ENCODE measurements around the gene MAB21L2.
"Not testable (repeated sequence)": the region's sequence is repeated elsewhere in the genome, so short reads cannot be mapped to it uniquely, and the experiment has no call there.

The MAB21L2 gene

DNA sequence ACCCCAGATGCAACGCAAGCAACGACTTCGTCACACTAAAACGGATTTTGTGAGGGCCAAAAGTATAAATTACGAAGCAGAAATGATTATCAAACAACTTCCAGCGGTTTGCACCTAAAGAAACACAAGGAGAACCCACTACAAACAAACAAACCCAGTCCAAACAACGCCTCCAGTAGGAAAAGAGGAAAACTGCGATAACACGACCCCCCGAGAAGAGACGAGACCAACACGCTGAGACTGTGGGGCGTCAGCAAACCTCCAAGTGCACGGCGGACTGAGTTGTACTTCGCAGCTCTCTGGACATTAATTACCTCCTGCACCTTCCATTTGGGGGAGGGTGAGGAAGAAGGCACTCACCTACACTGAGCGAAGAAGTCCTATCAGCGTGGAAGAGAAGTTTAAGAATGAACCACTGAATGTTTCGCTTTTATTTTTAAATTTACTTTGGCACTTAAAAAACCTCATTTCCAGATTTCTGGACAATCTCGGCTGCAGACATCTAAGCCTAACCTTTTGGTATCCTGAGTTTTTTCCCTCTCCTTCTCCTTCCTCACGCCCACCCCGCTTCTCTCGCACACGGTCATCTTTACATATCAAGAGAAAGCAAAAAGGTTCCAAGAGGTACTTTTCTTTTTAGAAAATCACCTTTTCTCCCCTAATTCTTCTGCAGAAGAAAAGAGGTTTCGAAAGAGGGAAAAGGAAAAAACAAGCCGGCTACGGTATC is at the start of gene MAB21L2:
MAB21L2 (plus strand) TSS at position 6 of the 727 bp plus-strand sequence. CDS start 879 bp downstream, outside the sequence.
- ATAC-seq, result no peak

GRCh38 chr4:150533673-150534072 is 48.3 kb upstream of the MAB21L2 start:
- ATAC-seq, result no peak

DNA sequence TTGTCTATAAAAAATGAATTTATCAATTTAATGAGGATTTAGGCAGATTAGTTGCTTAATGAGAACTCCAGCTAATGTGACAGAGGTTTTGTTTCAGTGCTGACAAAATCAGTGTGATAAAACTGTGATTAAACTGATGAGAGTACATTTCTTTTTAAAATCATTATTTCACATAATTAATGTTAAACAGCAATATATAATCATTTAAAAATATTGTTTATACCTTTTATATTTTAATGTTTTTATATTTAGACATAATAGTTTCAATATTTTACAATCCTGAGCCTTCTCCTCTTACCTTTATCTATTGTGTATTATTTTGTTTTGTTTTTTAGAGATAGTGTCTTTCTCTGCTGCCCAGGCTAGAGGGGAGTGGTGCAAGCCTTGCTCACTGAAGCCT is 47.1 kb upstream of the MAB21L2 start:
- no peak for ATAC-seq

DNA sequence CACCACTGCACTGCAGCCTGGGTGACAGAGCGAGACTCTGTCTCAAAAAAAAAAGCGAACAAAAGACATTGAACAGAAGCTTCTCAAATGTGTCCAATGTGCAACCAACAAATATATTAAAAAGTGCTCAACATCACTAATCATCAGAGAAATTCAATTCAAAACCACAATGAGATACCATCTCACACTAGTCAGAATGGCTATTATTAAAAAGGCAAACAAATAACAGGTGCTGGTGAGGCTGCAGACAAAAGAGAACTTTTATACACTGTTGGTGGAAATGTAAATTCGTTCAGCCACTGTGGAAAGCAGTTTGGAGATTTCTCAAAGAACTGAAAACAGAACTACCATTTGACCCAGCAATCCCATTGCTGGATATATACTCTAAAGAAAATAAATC is 44.0 kb upstream of the MAB21L2 start:
- not testable (repeated sequence) for ATAC-seq

- no peak for ATAC-seq
These were observed 41.4 kb upstream of the MAB21L2 start for GRCh38 chr4:150540536-150540935.

DNA sequence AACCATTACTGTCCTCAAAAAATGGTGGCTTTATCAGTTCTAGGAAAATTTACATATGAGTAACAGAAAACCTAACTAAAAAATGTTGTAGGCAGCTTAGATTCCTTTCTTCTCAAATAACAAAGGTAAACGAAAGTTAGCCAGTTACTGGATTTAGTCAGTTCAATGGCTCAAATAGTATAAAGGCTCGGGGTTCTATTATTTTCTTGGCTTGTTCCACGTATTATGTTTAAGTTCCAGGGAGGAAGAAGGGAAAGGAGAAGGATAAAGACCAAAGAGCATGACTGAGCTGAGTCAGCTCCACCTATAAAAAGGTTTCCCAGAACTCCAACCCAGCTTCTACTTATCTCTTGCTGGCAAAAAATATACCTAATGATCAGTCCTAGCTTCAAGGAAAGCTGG is 41.0 kb upstream of the MAB21L2 start:
- ATAC-seq, result no peak

DNA sequence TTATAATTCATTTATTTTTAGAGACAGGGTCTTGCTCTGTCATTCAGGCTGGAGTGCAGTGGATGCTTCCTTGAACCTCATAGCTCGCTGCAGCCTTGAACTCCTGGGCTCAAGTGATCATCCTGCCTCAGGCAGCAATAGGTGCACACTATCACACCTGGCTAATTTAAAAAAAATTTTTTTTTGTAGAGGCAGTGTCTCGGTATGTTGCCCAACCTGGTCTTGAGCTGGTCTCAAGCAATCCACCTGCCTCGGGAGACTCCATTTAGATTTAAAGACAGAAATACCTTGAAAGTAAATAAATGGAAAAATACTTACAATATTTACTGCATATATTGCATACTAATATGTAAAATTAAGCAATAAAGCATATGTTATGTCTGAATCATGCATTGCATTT is 40.3 kb upstream of the MAB21L2 start:
- ATAC-seq, result no peak

DNA sequence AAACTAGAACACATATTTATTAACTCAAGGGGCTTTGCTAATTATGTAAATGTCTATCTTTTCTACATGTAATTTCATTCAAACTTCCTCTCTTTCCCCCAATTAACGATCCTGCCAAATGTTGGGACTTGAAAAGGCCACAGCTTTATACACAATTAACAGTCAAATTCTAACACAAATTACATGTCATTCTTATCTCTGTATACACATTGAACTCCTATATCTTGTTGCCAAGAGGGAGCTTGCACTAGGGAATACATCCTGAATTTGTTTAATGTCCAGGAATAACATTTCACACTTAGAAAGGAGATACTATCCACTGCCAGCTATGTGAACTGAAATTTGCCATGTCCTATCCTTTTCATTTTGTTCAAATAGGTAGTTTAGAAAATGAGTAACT is 38.9 kb upstream of the MAB21L2 start:
- no peak for ATAC-seq

DNA sequence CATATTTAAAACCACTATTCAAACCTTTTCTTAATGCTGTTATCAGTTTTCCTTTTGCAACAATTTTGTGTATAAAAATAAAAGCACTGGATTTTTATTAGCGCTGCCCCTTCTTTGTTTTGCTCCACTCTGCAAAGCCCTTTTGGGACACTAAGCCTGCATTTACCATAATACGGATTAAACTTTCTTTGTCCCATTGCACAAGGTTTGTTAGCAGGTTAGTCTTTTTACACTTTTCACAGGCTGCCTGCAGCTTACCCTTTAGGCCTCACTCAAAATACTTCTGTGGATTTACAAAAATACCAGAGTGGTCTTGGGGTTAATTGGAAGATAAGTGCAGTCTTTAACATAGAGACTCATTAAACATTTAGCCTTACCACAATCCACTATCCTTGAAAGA is 35.7 kb upstream of the MAB21L2 start:
- no peak for ATAC-seq

- ATAC-seq, result no peak
These were observed 34.7 kb upstream of the MAB21L2 start for GRCh38 chr4:150547154-150547838.

GRCh38 chr4:150557811-150558210 is 24.1 kb upstream of the MAB21L2 start:
- not testable (repeated sequence) for ATAC-seq

DNA sequence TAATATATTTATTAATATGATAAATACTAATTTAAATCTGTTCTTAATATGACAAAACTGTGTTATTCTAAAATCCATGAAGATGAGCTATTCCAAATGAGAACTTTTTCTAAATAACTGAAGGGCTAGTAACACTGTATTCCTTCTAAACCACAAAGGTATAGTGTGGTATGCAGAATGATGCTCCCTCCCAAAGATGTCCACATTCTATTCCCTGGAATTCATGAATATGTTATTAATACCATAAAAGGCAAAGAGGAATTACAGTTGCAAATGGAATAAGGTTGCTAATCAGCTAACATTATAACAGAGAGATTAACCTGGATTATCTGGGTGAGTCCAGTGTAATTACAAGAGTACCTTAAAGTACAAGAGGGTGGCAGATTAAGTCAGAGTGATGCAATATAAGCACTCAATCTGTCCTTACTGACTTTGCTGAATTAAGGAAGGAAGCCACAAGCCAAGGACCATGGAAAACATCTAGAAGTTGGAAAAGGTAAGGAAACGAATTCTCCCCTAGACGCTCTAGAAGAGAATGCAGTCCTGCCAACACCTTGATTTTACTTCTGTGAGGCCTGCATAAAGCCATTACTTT is 20.7 kb upstream of the MAB21L2 start:
- no peak for ATAC-seq

DNA sequence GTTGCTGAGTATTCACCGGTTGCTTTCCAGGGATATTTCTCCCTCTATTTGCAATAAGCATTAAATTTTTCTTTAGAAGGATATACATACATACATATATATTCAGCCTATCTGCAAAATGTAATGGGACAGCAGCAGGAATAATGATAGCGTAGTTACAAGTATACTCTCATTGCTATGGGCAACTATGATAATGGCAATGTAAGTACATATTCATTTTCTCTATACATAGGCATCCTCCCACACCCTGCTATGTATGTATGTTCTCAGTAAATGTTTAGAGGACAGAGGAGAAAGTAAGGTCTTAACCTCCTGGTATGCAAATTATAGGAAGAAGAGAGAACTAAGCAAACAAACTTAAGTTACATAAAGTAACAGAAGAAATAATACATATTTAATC is 19.7 kb upstream of the MAB21L2 start:
- ATAC-seq, result no peak

- no peak for ATAC-seq
These were observed 19.2 kb upstream of the MAB21L2 start for GRCh38 chr4:150562751-150563150.

GRCh38 chr4:150564967-150565366 is 17.0 kb upstream of the MAB21L2 start:
- not testable (repeated sequence) for ATAC-seq

GRCh38 chr4:150567070-150567469 is 14.9 kb upstream of the MAB21L2 start:
- ATAC-seq, result no peak

GRCh38 chr4:150569384-150569987 is 12.5 kb upstream of the MAB21L2 start:
- ATAC-seq, result no peak

DNA sequence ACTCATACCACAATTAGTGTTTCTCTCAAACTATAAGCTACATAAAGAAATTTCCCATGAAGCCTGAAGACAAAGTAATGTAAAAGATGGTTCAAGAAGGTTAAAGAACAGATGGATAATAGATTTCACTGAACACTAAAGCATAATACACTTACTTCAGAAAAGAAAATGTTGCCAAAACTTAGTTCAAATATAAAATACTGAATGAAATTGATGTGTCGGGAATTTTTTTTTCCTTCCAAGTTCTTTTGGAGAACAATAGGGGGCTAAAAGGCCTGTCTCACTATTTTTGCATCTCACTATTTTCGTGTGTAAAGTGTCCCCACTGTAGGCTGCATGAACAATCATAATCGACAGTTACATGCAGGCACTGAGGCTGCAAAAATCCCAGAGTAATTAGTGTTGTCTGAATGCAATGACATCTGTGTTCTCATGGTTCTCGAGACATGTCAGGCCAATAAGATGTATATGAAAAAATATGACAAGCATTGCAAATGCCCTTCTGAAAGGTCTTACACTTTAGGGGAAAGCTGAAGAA is 11.9 kb upstream of the MAB21L2 start:
- no peak for ATAC-seq

- ATAC-seq, result no peak
These were observed 11.1 kb upstream of the MAB21L2 start for GRCh38 chr4:150570862-150571261.

DNA sequence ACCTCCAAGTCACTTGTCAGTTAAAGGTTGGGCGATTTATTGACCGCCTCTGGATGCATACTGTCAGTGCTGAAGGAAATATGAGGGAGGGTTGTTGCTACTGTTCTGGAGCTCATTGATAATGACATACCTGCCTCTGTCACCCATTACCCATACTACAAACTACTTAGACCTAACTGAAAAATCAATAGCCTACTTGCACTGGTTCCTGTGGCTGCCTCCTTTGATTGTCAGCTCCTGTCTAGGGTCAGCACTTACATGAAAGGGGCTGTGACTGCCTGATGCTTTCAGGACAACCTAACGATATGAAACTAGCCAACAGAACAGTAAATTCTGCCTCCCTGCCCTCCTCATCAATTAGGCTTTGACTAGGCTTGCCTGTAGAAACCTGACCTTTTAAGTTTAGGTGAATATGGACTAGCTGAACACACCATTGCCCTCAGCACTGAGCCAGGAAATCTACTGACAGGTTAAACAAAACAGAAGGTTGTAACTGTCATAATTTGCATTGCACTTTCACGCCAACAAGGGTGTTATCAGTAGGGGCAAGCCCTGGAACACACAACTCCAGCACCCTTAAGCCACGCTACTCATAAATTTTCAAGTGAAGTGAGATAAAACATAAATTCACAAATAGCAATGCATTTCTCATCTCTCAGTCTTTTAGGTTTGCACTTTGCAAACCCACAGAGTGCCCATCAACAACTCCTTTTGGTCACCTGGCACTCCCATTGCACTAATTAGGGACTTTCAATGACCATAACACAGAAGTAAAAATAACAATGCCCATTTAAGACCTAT is 9.0 kb upstream of the MAB21L2 start:
- no peak for ATAC-seq

DNA sequence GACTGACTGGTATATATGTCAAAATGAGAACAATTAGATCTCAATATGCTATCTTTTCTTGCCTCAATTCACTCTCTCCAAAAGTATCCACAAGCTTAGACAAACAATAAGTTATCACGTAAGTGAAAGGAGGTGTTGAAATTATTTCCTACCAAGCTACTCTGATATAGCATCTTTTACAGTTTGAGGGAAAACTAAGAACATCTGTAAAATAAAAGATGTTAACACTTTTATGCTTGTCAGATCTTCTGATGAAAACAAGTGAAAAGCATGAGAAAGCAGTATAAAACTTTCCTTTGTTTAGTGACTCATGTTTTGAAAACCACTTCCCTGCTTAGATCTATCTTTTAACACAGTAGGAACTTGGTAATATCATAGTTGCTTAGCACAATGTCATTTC is 8.4 kb upstream of the MAB21L2 start:
- no peak for ATAC-seq

- no peak for ATAC-seq
These were observed 7.3 kb upstream of the MAB21L2 start for GRCh38 chr4:150574678-150575077.

All from activated CD4-positive, CD25-positive, alpha-beta regulatory T cell treated with anti-CD3 and anti-CD28 coated beads, Interleukin-2, amount 50 U/mL, for 24 hours (primary cell).